Omental fat pad (tissue), 4 donors: ENCODE results near the gene RASSF1. TPM values are rescaled to one million over a fixed set of nuclear protein-coding genes. Genes with fewer than 3 reads are reported as not detected.

Source experiments
- ATAC-seq: fragments of 150-250 bp; one replicate; pipeline ENCODE4 v1.9.1; 2016; ENCODE audit warnings: mild to moderate bottlenecking, moderate library complexity; ENCODE audit not compliant: low FRiP score
- DNase-seq: peaks from one replicate; pipeline ENCODE4 v3.0.0-alpha.2; 2019; ENCODE audit warnings: low spot score
- CTCF ChIP-seq, 3 donors: fragments of 450-650 bp; IDR thresholded peaks; one replicate each; pipeline ENCODE4 v1.5.1; 2016 to 2017; ENCODE audit warnings: antibody characterized with exemption in 3 of 3, mild to moderate bottlenecking in 3 of 3, moderate library complexity in 2 of 3
- total RNA-seq, 4 donors: library from RNA; depleted of rRNA; stranded (reverse); fragments of >200 nt; gene quantifications; one replicate each; pipeline ENCODE4 v1.1.0, GENCODE V29; 2016

Gene RASSF1
- total RNA-seq, 4 donors from 2014 or later = 42.1 to 82.0 (median 53.3) TPM

DNA sequence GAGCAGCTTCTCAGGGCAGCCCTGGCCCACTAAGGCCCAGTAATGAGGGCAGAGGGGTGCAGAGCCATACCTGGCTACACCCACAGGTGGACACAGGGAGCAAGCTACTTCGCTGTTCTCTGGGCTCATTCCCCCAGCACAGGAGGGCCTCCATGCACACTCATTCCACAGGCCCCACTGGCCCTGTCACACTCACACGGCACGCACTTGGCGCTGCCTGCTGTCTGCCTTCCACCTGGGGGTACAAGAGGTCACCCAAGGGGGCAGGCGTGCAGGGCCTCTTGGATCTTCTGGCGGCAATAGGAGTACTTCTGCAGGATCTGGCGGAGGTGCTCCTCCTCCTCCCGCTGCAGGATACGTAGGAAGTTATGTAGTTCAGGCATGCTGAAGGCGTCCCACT, 10.3 kb downstream of the RASSF1 start:
- no peak for ATAC-seq
- TF ChIP-seq CTCF (IDR thresholded peaks at IDR 0.05) = no peak
- DNase-seq = no peak

DNA sequence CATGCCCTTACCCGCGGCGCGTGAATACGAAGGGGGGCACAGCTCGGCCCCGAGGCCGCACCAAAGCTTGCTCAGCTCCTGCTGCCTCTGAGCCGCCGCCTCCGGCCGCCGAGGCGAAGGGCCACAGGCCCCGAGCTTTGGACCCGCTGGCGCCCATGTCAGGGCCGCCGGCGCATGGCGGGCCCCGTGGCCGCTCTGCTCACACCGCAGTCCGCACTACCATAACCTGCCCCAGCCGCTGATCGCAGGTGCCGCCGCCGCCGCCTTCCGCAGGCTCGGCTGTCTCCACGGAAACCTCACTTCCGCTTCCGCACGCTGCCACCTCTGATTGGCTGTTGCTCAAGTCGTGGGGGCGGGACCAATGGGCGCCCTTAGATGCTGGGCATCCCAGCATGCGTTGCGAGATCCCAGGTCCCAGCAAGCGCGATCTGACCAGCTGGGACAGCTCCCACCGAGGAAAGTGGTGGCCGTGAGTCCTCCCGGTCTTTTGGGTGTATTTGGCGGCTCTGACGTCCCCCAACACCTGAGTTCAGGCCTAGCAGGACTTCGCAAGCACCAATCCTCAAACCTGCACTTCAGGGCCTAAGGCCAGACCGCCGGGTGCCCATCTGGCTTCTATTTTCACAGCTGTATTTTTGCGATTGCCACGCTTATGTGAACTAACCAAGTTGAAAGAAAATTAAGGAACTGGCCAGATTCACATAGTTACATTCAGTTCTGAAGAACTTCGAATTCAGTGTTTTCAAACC, 12.5 kb downstream of the RASSF1 start, which contains the start of gene TUSC2:
Gene TUSC2, minus strand, starts transcription at position 281 of the 749 bp plus-strand sequence. Its CDS starts 124 bp downstream, at position 157.
- TF ChIP-seq CTCF (IDR thresholded peaks at IDR 0.05) = no peak
- DNase-seq = peak; percentile 94
- peak; percentile 86 for ATAC-seq

- TF ChIP-seq CTCF (IDR thresholded peaks at IDR 0.05) = no peak
- DNase-seq = no peak
- no peak for ATAC-seq
Observed at GRCh38 chr3:50327129-50327528, 13.5 kb downstream of the RASSF1 start.

GRCh38 chr3:50326182-50326541, 14.5 kb downstream of the RASSF1 start:
- no peak for ATAC-seq
- DNase-seq = no peak
- no peak for TF ChIP-seq CTCF (IDR thresholded peaks at IDR 0.05)

DNA sequence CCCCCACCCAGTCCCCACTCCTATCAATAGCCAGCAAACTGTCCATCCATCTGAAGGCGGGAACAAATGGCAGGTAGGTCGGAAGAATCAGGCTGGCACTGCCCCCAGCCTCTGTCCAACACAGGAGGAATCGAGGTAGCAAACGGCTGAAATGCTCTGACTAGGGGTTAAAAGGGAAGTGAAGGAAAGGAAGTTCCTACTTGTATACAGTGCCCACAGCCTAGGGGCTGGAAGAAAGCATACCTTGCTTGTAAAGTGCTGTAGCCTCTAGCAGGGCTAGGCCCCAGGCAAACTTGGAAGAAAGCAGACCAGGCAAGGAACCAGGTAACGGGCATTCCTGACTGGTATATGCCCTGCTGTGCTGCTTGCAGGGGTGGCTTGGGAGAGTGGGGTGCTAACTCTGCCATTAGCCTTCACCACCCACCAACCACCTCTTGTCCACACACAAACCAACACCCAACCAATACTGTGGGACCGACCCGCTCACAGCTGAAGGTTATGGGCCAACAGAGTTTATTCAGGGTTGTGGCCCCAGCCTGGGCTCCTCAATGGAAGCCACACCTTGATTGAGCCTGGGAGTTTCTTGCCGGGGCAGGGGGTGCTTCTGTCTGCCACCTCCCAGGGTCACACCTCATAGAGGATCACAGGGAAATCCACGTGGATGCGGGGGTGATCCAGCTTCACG, 15.0 kb downstream of the RASSF1 start:
- ATAC-seq (no peak), DNase-seq (no peak)
- TF ChIP-seq CTCF (IDR thresholded peaks at IDR 0.05) = no peak

- DNase-seq (no peak), ATAC-seq (no peak)
- no peak for TF ChIP-seq CTCF (IDR thresholded peaks at IDR 0.05)
Observed at GRCh38 chr3:50325113-50325480, 15.5 kb downstream of the RASSF1 start.
